SH-SY5Y (cell line): ENCODE measurements around the gene SPI1.

ENCODE experiments used
- GATA2 ChIP-seq: IDR thresholded peaks from 2 replicates; pipeline ENCODE4 v1.6.1; 2011; ENCODE audit warnings: mild to moderate bottlenecking, low read depth, low read length
- GATA3 ChIP-seq: IDR thresholded peaks from 2 replicates; pipeline ENCODE4 v1.6.1; 2011; ENCODE audit warnings: low read depth, mild to moderate bottlenecking, low read length, moderate library complexity

SPI1 gene

DNA sequence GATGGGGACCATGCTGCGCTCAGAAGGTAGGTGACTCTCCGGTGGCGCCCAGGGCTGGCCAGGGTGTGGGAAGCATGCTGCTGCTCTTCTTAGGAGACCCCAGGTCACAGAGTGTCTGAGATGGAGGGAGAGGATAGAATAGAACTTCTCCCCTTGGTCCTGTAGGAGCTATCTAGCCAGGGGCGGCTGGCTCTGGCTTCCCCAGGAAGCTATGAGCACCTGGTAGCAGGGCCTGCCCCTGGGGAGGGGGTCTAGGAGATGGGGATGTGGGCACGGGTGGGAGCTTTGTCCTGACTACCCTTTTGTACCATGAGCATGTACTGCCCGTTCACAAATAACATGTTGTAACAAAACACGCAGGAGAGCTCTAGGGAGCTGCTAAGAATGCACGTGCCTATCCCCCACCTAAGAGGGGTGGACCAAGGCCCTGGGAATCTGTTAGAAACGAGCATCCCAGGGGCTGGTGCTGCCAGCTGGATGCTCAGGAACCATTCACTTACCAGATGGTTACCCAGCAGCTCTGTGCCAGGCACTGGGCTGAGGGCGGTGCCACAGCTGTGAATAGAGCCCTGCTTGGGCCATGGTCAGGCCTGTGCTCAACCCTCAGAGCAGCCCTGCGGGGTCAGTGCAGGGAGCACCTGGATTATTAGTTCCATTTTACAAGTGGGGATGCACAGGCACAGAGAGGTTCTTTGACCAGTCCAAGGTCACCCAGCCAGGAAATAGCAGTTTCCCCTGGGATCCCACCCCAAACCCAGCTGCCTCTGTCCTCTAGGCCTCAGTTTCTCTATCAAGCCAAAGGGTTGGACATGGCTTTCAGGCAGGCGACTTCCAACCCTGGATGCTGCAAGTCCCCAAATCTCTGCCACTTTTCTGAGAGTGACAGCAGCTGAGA is 32.3 kb upstream of the SPI1 start:
- no peak for TF ChIP-seq GATA2
- TF ChIP-seq GATA3, result no peak

DNA sequence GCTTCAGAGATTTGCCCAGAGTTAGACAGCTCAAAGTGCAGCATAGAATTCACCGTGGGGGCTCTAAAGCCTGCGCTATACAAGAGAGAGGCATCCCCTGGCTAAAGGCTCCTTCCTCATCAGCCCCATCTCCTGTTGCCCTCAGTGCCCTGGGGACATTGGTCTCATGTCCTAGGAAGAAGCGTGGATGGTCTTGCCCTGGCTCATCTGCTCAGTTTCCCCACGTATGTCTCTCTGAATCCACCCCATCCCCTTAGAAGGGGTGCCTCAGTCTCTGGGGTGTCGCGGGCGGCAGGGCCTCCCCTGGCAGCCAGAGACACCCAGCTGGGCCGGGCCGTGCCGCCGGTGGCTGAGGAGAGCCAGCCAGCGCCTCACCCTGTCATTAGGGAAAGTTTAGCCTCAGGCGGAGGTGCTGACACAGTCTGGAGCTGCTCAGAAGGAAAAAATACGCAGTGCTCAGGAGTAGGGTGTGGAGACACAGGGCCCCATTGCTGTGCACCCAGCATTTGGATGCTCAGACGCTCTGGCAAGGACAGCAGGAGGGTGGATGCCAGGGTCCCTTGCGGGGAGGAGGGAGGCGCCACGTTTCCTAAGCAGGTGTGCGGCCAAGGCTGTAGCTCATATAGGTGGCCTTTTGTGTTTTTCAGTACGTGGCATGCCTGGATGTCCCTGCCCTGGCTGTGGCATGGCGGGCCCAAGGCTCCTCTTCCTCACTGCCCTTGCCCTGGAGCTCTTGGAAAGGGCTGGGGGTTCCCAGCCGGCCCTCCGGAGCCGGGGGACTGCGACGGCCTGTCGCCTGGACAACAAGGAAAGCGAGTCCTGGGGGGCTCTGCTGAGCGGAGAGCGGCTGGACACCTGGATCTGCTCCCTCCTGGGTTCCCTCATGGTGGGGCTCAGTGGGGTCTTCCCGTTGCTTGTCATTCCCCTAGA is 31.4 kb upstream of the SPI1 start:
- TF ChIP-seq GATA3 (no peak), GATA2 (no peak)

DNA sequence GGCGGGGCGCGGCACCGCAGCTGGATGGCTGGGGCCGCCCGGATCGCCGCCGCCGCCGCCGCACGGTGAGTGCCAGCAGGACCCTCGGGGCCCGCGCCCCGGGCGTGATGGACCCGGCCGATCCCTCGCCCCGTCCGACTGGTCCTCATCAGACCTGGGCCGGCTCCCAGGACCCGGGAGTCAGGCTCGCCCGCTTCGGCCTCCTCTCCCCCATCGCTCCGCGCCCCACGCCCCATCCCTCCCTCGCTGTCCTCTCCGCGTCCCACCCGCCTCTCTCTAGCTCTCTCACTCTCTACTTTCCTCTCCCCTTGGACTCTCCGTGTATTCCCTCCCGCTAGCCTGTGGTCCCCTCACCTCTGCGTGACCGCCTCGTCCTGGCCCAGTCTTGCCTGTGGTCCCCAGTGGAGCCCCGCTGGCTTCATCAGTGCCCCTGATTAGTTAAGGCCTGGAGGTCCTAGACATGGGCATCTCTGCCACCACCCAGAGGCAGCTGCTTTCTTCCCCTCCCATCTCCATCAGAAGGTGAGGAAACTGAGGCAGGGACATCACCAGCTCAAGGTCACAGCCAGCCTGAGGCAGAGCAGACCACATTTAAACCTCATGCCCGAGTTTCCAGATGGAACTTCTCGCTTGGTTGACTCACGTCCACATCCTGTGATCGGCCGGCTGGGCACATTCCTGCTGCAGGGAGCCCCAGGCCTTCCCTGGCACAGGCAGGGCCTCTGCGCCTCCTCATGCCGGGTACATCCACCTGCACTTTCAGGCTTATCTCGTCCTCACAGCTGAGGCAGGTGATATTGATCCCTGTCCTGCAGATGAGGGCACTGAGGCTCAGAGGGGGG is 30.5 kb upstream of the SPI1 start:
- TF ChIP-seq GATA3 (no peak), GATA2 (peak; percentile 67)

DNA sequence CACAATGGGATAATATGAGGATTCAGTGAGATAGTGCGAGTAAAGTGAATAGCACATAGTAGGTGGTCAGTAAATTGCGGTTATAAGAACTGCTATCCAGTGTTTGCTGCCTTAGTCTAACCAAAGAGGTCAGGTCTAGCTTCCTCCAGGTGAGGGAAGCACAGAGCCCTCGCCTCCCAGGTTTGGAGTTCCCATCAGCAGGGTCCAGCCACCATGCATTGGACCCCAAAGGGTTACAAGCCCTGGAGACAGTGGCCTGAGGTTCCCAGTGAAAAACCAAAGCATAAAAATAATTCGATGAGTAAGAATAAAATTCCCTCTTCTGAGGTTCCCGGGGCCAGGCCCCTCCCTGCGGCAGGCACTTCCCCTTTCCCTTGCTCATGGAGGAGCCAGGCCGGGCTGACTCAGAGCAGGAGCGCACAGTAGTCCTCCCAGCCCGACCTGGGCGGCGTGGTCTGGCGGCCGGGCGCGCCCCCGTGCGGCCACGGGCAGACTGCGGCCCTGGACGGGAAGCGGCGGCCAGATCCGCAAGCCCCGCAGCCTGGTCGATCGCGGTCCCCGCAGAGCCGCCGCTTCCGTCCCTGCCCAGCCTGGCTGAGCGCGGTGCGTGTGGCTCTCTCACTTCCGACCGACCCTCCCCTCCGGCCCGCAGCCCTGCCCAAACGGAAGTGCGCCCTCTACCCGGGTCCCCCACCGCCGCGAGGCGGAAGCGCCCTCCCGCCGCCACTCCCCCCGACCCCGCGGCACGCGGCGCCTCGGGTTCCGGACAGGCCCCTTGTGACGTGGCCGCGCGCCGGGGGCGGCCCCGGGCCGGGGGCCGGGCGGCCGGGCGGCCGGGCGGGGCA is 29.6 kb upstream of the SPI1 start, which contains the start of gene SLC39A13:
Gene SLC39A13, plus strand, starts transcription at position 845 of the 845 bp plus-strand sequence. CDS start 1,505 bp downstream, outside the sequence.
- no peak for TF ChIP-seq GATA3
- no peak for TF ChIP-seq GATA2

DNA sequence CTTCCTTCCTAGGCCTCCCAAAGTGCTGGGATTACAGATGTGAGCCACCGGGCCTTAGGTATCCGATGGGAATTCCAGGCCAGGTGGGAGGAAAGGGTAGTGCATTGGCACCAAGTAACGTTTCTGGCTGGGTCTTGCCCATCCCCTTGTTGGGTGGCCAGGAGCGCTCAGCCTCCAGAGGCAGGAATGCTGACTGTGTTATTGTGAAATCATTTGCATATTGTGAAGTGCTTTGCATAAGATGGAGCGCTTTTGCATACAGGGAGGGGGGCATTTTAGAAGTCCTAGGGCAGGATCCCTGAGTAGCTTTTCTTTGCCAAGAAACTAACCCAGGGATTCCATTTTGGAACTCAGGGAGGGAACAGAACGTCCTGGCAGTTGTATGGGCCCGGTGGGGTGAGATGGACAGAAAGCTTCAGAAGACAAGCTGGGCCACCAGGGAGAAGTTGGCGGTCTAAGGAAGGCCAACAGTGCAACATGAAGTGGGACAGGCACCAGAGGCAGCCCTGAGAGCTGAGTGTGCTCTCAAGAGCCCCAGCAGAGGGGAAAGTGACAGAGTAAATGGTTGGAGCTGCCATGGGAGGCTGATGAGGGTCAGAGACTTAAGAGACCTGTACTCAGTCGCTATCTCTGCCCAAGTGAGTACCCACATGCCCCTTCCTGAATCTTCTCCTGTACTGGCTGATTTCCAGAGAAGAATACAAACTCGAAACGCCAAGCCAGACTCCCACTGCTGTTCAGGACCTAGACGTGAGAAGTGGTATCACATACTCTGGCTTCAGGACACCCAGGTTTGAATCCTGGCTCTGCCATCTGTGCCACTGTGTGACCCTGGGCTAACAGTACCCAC is 28.8 kb upstream of the SPI1 start:
- TF ChIP-seq GATA3 (no peak), GATA2 (no peak)

DNA sequence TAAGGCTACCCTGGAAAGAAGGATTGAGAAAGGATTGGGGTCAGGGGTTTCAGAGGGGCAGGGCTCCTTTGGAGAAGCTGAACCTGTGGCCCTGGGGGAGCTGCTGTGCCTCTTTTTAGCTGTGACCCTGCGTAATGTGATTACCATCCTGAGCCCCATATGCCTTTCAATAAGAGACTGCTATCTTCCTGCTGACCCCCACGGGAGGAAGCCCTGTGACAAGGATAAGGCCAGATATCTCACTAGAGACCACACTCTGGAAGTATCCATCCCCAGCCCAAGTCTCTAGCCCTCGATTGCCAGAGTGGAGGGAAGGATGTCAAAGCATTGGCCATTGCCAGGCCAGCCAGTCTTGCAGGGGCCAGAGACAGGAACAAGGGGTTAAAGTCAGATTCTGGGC is 25.2 kb upstream of the SPI1 start:
- TF ChIP-seq GATA2 (no peak), GATA3 (no peak)

DNA sequence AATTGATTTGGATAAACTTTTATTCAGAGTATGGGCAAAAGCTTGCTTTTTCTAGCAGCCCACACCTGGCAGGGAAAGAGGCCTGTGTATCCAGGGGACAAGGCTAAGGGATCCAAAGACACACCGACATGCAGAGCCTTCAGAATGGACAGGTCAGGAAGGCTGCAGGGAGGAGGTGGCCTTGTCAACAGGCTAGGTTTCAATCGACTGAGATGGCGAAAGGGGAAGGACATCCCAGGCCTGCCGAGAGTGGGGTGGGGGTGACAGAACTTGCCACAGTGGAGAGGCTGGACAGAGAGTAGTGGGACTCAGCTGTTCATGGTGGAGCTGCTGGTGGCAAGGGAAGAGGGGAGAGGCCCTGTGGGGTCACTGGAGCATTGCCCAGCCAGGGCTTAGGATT is 24.8 kb upstream of the SPI1 start:
- no peak for TF ChIP-seq GATA2

DNA sequence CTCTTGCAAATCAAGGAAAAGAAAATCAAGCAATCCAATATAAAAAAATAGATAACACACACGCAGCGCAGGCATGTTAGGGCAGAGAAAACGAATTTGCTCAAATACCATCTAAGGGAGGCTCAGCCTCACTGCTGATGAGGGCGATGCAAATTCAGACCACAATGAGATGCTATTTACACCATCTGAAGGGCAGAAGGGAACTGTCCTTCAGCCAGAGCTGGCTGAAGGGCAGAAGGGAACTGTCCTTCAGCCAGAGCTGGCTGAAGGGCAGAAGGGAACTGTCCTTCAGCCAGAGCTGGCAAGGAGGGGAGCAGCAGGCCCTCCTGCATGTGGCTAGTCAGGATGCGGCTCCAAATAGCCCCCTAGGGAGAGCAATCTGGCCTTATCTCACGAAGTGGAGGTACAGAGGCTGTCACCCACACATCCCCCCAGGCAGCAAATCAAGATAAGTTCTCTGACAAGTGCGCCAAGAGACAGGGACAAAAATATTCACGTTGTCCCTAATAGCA is 22.5 kb upstream of the SPI1 start:
- TF ChIP-seq GATA2, result peak; percentile 95
- no peak for TF ChIP-seq GATA3

DNA sequence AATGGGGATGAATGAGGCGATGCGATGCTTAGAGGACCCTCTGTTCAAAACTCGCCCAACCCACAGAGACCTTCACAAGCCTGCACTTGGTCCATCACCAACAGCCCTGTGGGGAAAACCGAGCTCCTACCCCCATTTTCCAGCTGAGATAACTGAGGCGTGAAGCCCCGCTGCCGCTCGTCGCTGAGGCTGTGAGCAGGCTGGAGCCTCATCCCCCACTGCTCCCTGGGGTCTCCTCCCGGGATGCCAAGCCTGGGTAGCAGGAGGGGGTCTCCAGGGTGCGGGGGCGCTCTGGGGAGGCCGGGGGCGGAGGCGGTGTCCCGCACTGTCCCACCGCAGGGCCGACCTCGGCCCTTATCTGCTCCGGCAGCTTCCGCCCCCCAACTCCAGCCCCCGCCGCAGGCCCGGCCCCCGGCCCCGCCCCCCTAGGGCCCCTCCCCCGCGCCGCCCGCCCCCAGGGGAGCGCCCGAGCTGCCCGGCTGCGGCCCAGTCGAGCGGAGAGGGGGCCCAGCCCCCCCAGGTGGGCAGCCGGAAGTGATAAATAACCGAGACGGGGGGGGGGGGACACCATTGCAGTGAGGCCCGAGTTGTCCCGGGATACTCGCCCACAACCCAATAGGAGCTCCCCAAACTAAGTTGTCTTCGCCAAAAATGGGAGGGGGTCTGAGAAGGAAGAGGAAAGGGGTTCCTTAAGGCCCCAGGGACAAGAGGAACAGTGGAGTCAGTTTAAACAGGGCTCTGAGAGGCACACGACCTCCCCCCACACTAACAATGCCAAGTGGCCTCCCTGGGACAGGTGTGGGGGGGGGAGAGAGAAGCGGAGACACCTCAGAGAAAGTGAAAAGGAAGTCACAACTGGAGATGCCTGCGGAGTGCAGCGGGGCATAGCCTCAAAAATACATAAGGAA is 21.8 kb upstream of the SPI1 start:
- TF ChIP-seq GATA2 (no peak), GATA3 (no peak)

DNA sequence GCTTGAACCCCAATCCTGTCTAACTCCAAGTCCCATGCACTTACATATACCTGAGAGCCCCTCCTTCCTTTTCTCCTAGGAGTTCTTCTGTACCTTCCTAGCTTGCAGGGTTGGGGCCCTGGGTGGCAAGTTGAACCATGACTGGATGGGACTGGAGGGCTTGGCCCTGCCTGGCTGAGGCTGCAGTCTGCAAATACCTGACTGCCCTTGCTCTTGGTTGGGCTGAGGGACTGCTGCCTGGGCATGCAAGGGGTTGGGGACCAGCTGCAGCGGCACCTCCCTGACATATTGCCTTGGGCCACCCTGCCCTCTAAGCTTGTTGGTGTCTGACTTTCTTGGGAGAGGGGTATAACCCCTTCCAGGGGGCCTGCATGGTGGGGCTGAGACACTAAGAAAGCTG is 20.2 kb upstream of the SPI1 start:
- TF ChIP-seq GATA3 (no peak), GATA2 (no peak)

DNA sequence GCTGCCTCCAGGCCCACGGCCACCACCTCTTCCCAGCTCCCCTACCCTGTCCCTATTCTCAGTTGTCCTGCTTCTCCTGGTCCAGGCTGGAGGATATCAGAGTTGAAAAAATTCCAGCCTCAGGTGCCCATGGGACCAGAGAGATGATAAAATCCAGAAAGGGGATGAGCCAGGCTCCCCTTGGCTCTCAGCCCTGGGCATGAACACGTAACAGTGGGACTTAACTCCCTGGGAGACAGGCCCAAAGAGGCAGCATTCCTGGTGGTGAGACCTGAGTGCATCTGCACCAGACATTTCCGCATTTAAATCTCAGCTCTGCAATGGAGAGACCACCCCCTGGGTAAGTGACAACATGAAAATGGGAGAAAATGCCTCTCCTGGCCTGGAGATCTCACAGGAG is 19.7 kb upstream of the SPI1 start:
- no peak for TF ChIP-seq GATA3
- no peak for TF ChIP-seq GATA2
